GM20431 (cell line): ENCODE measurements around the gene SLC16A12.

Source experiments
- in situ Hi-C: fragments of 300-500 bp; cut with MseI, MboI; formaldehyde crosslinking; loops from one replicate; pipeline ENCODE4 v1.15.0; 2020; ENCODE audit warnings: low sequenced_read_pairs; ENCODE audit not compliant: unreplicated experiment

The SLC16A12 gene, protein sequence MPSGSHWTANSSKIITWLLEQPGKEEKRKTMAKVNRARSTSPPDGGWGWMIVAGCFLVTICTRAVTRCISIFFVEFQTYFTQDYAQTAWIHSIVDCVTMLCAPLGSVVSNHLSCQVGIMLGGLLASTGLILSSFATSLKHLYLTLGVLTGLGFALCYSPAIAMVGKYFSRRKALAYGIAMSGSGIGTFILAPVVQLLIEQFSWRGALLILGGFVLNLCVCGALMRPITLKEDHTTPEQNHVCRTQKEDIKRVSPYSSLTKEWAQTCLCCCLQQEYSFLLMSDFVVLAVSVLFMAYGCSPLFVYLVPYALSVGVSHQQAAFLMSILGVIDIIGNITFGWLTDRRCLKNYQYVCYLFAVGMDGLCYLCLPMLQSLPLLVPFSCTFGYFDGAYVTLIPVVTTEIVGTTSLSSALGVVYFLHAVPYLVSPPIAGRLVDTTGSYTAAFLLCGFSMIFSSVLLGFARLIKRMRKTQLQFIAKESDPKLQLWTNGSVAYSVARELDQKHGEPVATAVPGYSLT

DNA sequence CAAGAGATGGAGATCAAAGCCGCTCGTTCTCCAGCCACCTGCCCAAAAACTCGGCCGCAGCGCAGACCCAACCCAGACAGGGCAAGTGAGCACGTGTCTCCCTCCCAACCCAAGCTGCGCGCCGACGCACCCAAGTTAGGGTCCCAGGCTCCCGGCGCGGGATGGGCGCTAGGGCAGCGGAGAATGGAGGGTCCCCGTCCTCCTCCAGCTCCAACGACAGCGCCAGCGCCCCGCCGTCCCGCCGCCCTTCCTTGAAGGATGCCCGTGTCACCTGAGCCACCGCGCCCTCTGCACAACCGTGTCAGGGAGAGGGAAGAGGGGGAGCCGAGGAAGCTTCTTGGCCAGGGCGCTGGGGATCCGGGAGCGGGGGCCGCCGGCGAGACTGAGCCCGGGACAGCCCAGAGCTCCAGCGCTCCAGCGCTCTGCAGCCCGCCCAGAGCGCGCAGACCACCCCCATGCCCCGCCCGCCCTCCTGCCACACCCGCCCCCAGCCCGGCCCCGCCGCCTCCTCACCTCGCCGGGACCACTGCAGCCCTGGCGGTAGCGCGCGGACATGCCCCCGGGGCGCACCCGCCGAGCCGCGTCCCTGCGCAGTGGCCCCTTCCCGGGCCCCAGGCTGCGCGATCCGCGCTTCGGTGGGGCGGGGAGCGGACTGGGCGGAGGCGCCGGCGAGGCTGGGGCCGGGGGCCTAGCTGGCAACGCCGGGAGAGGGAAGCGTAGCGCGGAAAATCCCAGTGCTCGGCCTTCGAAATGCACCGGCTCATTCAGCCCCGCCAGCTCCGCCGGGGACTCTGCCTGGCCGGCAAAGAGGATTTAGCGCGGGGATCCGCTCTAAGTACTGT lies at the start of gene SLC16A12:
SLC16A12 (minus strand) TSS at position 424 of the 842 bp plus-strand sequence. CDS start 73,016 bp downstream, outside the sequence.
- in situ Hi-C loops: no loop called here

DNA sequence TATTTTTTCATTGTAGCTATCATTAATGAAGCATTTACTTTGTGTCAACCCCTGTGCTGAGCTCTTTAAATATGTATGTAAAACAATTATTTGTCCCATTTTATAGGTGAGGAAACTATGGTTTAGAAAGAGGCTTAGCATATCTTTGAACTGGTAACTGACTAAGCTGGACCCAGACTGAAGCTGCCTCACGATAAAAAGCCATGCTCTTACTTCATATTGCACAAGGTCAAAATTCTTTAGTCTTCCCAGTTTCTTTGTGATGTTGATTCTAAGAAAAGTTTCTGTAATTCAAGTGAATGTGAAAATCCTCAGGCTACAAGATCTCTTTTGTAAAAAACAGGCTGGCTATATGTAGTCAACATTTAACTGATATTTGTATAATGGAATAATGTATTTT lies 46.6 kb upstream of the SLC16A12 start:
- in situ Hi-C loops: no loop called here

- in situ Hi-C loops: no loop called here
Measured at GRCh38 chr10:89580243-89580642, 44.8 kb upstream of the SLC16A12 start.

DNA sequence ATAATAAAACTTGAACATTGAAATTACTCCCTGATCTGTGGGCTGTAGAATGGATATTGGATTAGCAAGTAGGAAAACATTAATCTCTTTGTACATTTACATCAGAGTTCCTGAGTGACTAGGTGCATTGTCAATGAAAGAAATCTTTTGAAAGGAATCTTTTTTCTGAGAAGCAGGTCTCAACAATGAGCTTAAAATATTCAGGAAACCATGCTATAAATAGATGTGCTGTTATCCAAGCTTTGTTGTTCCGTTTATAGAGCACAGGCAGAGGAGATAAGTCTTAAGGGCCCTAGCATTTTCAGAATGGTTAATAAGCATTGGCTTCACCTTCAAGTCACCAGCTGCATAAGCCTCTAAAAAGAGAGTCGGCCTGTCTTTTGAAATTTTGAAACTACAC lies 41.3 kb upstream of the SLC16A12 start:
- in situ Hi-C loops: no loop called here

- in situ Hi-C loops: no loop called here
Measured at GRCh38 chr10:89576022-89576421, 40.6 kb upstream of the SLC16A12 start.

DNA sequence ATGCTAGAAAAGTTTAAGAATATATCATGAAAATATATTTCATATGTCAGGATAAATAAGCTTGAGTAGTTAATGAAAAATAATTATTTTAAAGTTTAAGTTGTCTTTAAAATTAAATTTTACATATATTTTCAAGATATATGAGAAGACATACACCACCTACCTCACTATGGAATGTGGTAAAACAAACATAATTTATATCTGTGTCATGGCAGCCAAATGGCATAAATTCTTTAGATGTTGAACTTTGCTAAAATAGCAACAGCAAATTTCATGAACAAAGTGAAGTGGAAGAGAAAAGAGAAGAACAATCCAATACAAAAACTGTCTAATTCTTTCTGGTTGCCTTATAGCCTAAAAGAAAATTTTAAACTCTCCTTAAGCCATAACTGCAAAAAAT lies 39.6 kb upstream of the SLC16A12 start:
- in situ Hi-C loops: no loop called here

GRCh38 chr10:89574368-89574767 lies 39.0 kb upstream of the SLC16A12 start:
- in situ Hi-C loops: no loop called here

DNA sequence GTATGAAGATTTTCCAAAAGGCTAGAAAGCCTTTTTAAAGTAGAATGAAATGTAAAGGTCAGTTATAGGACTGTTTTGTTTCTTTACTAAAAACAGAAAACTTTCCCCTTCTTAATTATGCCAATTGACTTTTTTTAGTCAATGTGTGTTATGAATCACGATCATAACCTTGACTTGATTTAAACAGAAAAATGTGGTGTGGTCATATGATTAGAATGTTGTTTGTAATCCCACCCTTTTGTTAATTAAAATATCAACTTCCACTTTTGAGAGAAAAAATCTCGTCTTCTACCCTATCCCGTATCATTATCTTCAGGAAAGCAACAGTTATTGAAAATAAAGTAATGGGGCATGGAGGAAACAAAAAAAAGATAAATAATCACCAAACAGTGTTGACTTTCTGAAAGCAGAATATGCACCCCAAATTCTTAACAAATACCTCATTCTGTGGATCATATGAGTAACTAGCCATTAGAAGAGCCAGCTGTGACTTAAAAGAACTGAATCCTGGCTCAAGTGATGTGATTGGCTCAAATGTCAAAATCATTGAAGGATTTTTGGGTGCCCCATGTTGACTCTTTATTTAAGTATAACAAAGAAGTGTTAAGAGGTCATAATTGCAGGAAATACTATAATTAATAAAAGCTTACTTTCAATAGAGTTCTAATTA lies 32.3 kb upstream of the SLC16A12 start:
- in situ Hi-C loops: no loop called here

DNA sequence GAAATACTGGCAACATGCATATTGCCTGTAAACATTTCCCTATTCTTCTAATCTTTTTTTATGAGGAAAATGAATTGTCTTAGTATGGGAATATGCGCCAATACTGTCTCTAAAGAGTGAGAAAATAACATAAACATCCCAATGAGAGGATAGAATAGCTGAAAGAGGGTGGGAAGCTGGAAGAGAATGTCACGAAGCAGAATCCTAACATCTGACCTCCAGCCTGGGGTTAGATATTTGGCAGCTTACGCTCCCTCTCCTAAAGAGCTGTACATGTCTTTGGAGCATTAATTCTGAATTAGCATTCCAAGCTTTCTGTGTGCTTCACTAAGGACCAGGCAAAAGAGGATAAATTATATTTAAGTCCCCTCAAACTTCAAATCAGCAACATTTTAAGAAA lies 31.6 kb upstream of the SLC16A12 start:
- in situ Hi-C loops: no loop called here

DNA sequence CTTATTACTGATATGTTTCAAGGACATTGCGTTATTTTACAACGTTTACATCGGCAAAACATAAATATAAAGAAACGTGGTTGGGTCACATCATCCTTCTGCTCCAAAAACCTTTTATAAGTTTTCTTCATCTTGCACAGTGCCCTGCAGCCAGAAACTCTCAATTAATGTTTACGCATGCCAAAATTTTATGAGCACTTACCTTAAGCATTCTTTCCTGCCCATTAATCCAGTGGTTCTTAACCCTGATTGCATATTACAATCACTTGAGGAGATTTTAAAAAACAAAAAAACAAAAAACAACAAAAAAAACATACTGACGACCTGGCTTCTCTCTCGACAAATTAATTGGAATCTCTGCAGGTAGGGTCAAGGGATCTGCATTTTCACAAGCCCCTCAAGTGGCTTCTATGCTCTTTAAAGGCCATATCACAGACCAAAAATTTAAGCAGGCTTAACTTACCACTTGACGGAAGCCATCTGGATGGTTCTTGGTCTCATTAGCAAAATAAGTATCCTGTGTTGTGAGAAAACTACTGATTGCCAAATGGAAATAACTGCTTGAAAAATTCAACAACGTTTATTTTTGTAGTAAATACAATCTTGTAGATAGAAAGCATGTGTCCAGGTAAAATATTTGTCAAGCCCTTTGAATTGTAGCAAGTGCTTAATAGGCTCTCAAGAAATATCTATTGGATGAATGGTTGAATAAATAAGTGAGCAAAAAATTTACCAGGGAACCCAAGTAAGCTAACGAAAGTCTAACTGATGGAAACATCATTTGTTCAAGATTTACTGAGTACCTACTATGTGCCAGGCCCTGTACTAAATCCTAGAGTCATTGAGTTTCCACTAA lies 30.9 kb upstream of the SLC16A12 start:
- in situ Hi-C loops: no loop called here

DNA sequence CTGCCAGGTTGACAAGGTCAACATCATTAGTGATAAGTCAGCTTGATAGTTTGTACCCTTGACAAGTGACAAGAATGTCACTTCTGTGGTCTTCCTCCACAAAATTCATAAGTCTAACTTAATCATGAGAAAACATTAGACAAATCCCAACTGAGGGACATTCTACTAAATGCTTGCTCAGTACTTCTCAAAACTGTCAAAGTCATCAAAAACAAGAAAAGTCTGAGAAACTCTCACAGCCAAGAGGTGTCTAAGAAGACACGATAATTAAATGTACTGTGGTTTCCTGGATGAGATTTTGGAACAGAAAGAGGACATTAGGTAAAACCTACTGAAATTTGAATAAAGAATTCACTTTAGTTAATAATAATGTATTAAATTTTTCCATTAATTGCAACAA lies 29.8 kb upstream of the SLC16A12 start:
- in situ Hi-C loops: no loop called here

- in situ Hi-C loops: no loop called here
Measured at GRCh38 chr10:89563861-89564478, 28.6 kb upstream of the SLC16A12 start.

DNA sequence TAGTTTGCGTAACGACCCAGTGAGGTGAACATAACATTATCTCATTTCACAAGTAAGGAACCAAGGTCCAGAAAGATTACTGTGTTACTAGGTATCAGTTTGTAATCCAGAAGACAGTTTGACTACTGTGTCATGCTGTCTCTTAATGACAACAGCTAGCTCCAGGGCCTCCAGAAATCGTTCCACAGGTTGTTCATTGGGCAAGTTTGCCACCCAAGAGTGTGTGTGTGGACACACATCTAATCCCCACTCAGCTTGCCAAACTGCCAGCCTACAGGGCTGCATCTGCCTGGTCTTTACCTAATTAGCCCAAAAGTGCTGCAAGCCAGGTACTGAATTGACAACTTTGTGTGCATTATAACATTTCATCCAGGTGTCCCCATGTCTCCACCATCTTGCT lies 27.9 kb upstream of the SLC16A12 start:
- in situ Hi-C loops: no loop called here

DNA sequence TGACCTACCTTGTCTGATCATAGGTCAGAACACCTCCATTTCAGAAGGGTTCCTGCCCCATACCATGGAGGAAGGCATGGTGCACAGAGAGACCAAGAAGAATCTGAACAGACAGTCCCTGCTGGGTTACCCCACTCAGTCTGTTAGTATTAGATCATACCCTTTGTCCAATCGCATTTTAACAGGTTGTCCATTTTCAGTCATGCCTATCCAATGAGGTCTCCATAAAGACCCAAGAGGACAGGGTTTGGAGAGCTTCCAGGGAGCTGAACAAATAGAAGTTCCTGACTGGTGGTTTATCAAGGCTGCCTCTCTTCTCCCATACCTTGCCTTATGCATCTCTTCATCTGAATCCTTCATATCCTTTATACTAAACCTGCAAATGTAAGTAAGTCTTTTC lies 21.2 kb upstream of the SLC16A12 start:
- in situ Hi-C loops: no loop called here

- in situ Hi-C loops: no loop called here
Measured at GRCh38 chr10:89555688-89556445, 20.5 kb upstream of the SLC16A12 start.

DNA sequence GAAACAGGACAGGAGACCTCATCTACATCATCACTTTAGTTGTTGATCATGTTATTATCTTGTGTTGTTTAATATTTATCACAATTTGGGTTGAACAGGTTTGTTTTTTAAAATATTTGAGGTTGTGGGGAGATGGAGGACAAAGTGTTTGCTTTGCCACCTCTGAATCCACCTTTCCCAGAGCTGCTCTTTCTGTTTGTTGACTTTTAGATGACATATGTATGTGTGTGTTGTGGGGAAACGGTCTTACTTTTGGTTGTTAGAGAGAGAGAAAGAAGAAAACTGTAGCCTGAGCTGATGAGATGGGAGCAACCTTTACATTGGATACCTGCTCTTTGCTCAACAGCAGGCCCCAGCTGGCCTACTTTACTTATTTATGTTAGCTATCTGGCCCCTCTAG lies 19.0 kb upstream of the SLC16A12 start:
- in situ Hi-C loops: no loop called here

- in situ Hi-C loops: no loop called here
Measured at GRCh38 chr10:89553064-89553734, 17.8 kb upstream of the SLC16A12 start.

GRCh38 chr10:89552213-89552612 lies 16.8 kb upstream of the SLC16A12 start:
- in situ Hi-C loops: no loop called here
